ENCODE data around the gene ATG16L2.

DNA sequence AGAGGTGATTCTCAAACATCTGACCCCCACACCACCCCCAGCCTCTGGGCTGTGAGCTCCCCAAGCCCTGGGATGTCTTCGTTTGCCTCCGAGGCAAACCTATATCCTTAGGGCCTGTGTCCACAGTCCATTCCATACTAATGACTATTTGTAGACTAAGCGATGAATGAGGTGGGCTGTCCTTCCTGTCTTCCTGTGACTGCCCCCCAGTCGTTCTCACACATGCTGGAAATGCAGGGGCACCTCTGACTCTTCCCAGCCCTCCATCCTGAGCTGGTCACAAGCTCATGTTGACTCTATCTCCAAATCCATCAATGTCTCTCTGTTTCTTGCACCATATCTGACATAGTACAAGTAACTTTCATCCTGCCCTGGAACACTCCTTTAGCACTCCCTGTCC is 4.8 kb downstream of the ATG16L2 start:
- TF ChIP-seq, protein P1, sequence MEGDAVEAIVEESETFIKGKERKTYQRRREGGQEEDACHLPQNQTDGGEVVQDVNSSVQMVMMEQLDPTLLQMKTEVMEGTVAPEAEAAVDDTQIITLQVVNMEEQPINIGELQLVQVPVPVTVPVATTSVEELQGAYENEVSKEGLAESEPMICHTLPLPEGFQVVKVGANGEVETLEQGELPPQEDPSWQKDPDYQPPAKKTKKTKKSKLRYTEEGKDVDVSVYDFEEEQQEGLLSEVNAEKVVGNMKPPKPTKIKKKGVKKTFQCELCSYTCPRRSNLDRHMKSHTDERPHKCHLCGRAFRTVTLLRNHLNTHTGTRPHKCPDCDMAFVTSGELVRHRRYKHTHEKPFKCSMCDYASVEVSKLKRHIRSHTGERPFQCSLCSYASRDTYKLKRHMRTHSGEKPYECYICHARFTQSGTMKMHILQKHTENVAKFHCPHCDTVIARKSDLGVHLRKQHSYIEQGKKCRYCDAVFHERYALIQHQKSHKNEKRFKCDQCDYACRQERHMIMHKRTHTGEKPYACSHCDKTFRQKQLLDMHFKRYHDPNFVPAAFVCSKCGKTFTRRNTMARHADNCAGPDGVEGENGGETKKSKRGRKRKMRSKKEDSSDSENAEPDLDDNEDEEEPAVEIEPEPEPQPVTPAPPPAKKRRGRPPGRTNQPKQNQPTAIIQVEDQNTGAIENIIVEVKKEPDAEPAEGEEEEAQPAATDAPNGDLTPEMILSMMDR (IDR thresholded peaks at IDR 0.05): no peak
- no peak for TF ChIP-seq ZFX (IDR thresholded peaks at IDR 0.05; ENCODE audit: borderline replicate concordance)

Measured in 22Rv1 (cell line).